ENCODE measurements around the gene MAFB. TPM values are rescaled to one million over a fixed set of nuclear protein-coding genes. Genes with fewer than 3 reads are reported as not detected.

Gene MAFB
- total and polyA plus RNA-seq, 9 of the 15 experiments (the other 6 are each of a cell fraction or from before 2014, with no cell fraction given), result 0.04 TPM; not detected in 8

GRCh38 chr20:40678286-40678875 is 10.7 kb downstream of the MAFB start:
- BruUV-seq (replicated peaks), result no TSS peak
- in situ Hi-C loops (cut with MboI) (loop anchor here (25.0 kb wide), 1 partner anchor 1416 kb away; no protein-coding TSS in a partner anchor), intact Hi-C loops (cut with micrococcal nuclease) (no loop called here)
- no peaks in the 10 kb centered on the region for H3K9me3 ChIP-seq (replicated peaks; ENCODE audit: control insufficient read depth, insufficient read depth, low read depth, low read length)
- CTCF ChIA-PET (ENCODE audit: low intra/inter-chr PET ratio), result no interaction called here
- H3K36me3 ChIP-seq (ENCODE audit: control insufficient read depth, insufficient read depth, low read length), result no peaks in the 10 kb centered on the region
- no peak overlapping the region for H3K4me3 ChIP-seq
- POLR2A ChIA-PET, result interaction anchor here (0.7 kb wide), 1 partner anchor 33 kb away, joined by 3 read pairs; no protein-coding TSS in a partner anchor
- DNase-seq (ENCODE audit: extremely low read depth in 1 of 4, low spot score in 3 of 4) (no peak), ATAC-seq (no peak), FAIRE-seq (no peak)
- no peaks in the 10 kb centered on the region for H3K9me1 ChIP-seq (ENCODE audit: control insufficient read depth, insufficient read depth, low read length)
- H3K4me2 ChIP-seq (ENCODE audit: insufficient read depth, low read length), result no peak overlapping the region
- TF ChIP-seq DEAF1 (CRISPR knock-in tag; IDR thresholded peaks at IDR 0.05), result no peak
- no peak for TF ChIP-seq DMBX1 (CRISPR knock-in tag; IDR thresholded peaks at IDR 0.05; ENCODE audit: borderline replicate concordance)
- no peak for TF ChIP-seq DDX20 (tag; IDR thresholded peaks at IDR 0.05; ENCODE audit: low read depth)
- no peak for TF ChIP-seq CREBBP (IDR thresholded peaks at IDR 0.05; ENCODE audit: low read depth, low read length)
- TF ChIP-seq C11orf30 (IDR thresholded peaks at IDR 0.05; ENCODE audit: low read depth), result no peak
- no peak for TF ChIP-seq MYC (IDR thresholded peaks at IDR 0.05; ENCODE audit: low read depth, low read length)
- TF ChIP-seq MYC (CRISPR knock-in tag; IDR thresholded peaks at IDR 0.05; ENCODE audit: borderline replicate concordance, low read depth), result no peak
- no peak for TF ChIP-seq TAF9B (IDR thresholded peaks at IDR 0.05; ENCODE audit: partially characterized antibody)
- TF ChIP-seq, protein P1, sequence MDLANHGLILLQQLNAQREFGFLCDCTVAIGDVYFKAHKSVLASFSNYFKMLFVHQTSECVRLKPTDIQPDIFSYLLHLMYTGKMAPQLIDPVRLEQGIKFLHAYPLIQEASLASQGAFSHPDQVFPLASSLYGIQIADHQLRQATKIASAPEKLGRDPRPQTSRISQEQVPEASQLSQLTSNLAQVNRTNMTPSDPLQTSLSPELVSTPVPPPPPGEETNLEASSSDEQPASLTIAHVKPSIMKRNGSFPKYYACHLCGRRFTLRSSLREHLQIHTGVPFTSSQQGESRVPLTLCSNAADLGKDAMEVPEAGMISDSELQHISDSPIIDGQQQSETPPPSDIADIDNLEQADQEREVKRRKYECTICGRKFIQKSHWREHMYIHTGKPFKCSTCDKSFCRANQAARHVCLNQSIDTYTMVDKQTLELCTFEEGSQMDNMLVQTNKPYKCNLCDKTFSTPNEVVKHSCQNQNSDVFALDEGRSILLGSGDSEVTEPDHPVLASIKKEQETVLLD (IDR thresholded peaks at IDR 0.05), result no peak
- no peak for TF ChIP-seq PPARD (CRISPR knock-in tag; IDR thresholded peaks at IDR 0.05)
- TF ChIP-seq NBN (IDR thresholded peaks at IDR 0.05; ENCODE audit: low read depth), result no peak
- no peak for TF ChIP-seq CEBPG (CRISPR knock-in tag; IDR thresholded peaks at IDR 0.05)
- TF ChIP-seq CEBPG (tag; conservative IDR thresholded peaks at IDR 0.05 in 1 of 2, IDR thresholded peaks at IDR 0.05 in 1 of 2), result no peak
- TF ChIP-seq ARID2 (IDR thresholded peaks at IDR 0.05), result no peak
- no peak for TF ChIP-seq RNF2 (IDR thresholded peaks at IDR 0.05)
- TF ChIP-seq NFE2L1 (tag; IDR thresholded peaks at IDR 0.05; ENCODE audit: borderline replicate concordance, low read depth), result no peak
- H2AFZ ChIP-seq (ENCODE audit: low read depth, low read length), result no peak overlapping the region
- peaks cover 4 to 17% of the 10 kb centered on the region in 2 experiments; a peak in 3 of 5 replicates for H3K27me3 ChIP-seq (ENCODE audit: control insufficient read depth in 2 of 2, insufficient read depth in 2 of 2, low read length in 2 of 2)
- peaks cover 0 to 3% of the 10 kb centered on the region in 2 experiments; a peak in 1 of 5 replicates for H3K4me1 ChIP-seq (replicated peaks in 1 of 2; ENCODE audit: control insufficient read depth in 2 of 2, insufficient read depth in 2 of 2, low read length in 2 of 2)
- no peaks in the 10 kb centered on the region for H3K79me2 ChIP-seq (ENCODE audit: control insufficient read depth, insufficient read depth, low read length)
- 0% methylated on average over 3 of the region's 3 CpGs for WGBS (ENCODE audit: insufficient coverage, low coverage, missing lambda C conversion rate)
- no peak overlapping the region for H3K9ac ChIP-seq (ENCODE audit: insufficient read depth in 1 of 2, low read depth in 2 of 2, low read length in 2 of 2)
- H3K27ac ChIP-seq (ENCODE audit: extremely low read depth, low read depth, low read length), result no peak overlapping the region
- no peaks in the 10 kb centered on the region for H4K20me1 ChIP-seq (replicated peaks; ENCODE audit: control insufficient read depth, insufficient read depth, low read length)
